Body of pancreas (tissue), 4 donors: ENCODE data around the gene CDK5RAP3. TPM values are rescaled to one million over a fixed set of nuclear protein-coding genes. Genes with fewer than 3 reads are reported as not detected.

Experiments
- ATAC-seq: fragments of 150-250 bp; one replicate; pipeline ENCODE4 v1.9.1; 2016
- DNase-seq, 4 donors: peaks; one replicate each; pipeline ENCODE4 v3.0.0-alpha.2; 2019
- H3K27ac ChIP-seq, 4 donors: fragments of 200-600 bp; sonication (generic); 1 replicate in 3 of 4; 2 replicates in 1 of 4; pipeline versions ENCODE4 v1.5.1 to v1.6.1; 2016 to 2019; ENCODE audit warnings: mild to moderate bottlenecking in 1 of 4, mixed read lengths in 1 of 4, moderate library complexity in 1 of 4
- H3K27me3 ChIP-seq, 2 donors: fragments of 200-600 bp; sonication (generic); one replicate each; pipeline ENCODE4 v1.6.0; 2016; ENCODE audit warnings: mild to moderate bottlenecking in 1 of 2
- H3K36me3 ChIP-seq, 2 donors: fragments of 200-600 bp; sonication (generic); replicated peaks in 1 of 2; 2 replicates each; pipeline ENCODE4 v1.5.1; 2016; ENCODE audit warnings: low read depth in 2 of 2; ENCODE audit not compliant: insufficient read depth in 1 of 2
- H3K4me1 ChIP-seq: fragments of 200-600 bp; sonication (generic); one replicate; pipeline ENCODE4 v1.6.0; 2016
- H3K4me3 ChIP-seq, 2 donors: fragments of 200-600 bp; sonication (generic); 1 replicate in 1 of 2; 2 replicates in 1 of 2; pipeline ENCODE4 v1.5.1; 2016 to 2019
- H3K9me3 ChIP-seq, 3 donors: fragments of 200-600 bp; sonication (generic); 1 replicate in 2 of 3; 2 replicates in 1 of 3; pipeline ENCODE4 v1.5.1; 2016
- POLR2A ChIP-seq, 3 donors: fragments of 450-650 bp; IDR thresholded peaks; one replicate each; pipeline ENCODE4 v1.6.1; 2016; ENCODE audit warnings: antibody characterized with exemption in 3 of 3, mild to moderate bottlenecking in 2 of 3
- WGBS, 2 donors: methylation state at CpG; one replicate each; pipeline ENCODE4 v1.1.5; 2017; 5-methylcytosine and 5-hydroxymethylcytosine counted together
- intact Hi-C: fragments of 100-400 bp; cut with DNase I; formaldehyde crosslinking; loops from one replicate; pipeline ENCODE4 v1.15.1; 2023
- total RNA-seq, 2 donors: library from RNA; depleted of rRNA; stranded (reverse); fragments of >200 nt; gene quantifications; one replicate each; pipeline ENCODE4 v1.1.0, GENCODE V29; 2016
- TF ChIP-seq, protein P1 (sequence below), 7 experiments: fragments of 450-650 bp in 4 of 7; fragments of 200-600 bp in 3 of 7; sonication (generic) in 3 of 7; IDR thresholded peaks; one replicate each; pipeline ENCODE4 v1.5.1; 2016 to 2019; ENCODE audit warnings: antibody characterized with exemption in 7 of 7

CDK5RAP3 gene
- total RNA-seq, 2 donors from 2014 or later, result 209 to 588 TPM

DNA sequence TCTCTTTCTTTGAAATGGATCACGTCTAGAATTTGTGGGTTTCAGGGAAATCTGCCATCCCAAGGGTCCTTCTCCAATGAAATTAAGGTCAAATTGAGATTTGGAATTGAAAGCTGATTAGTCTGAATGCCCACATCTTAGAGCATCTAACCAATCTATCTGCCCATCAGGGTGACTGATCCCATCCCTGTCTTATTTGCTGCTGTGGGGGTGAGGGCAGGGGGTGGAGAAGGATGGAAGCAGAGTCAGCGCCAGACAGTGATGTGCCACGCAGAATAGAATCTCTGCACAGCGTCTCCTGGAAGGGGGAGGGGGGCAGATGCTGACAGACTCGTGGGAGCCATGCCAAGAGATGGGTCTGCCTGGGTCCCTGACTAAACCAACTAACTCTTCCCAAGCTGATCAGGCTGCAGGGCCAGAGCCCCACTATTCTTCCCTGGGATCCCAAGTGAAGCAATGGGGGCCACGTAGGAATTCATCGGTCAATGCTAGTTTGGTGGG is 32.1 kb downstream of the CDK5RAP3 start:
- no peak for TF ChIP-seq POLR2A (IDR thresholded peaks at IDR 0.05)
- TF ChIP-seq, protein P1, sequence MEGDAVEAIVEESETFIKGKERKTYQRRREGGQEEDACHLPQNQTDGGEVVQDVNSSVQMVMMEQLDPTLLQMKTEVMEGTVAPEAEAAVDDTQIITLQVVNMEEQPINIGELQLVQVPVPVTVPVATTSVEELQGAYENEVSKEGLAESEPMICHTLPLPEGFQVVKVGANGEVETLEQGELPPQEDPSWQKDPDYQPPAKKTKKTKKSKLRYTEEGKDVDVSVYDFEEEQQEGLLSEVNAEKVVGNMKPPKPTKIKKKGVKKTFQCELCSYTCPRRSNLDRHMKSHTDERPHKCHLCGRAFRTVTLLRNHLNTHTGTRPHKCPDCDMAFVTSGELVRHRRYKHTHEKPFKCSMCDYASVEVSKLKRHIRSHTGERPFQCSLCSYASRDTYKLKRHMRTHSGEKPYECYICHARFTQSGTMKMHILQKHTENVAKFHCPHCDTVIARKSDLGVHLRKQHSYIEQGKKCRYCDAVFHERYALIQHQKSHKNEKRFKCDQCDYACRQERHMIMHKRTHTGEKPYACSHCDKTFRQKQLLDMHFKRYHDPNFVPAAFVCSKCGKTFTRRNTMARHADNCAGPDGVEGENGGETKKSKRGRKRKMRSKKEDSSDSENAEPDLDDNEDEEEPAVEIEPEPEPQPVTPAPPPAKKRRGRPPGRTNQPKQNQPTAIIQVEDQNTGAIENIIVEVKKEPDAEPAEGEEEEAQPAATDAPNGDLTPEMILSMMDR (IDR thresholded peaks at IDR 0.05), result no peak
- peak overlapping the region in 3 of 4 donors; percentile 10 to 60 (median 42) for H3K27ac ChIP-seq
- ATAC-seq, result no peak
- intact Hi-C loops, result no loop called here
- no peaks in the 10 kb centered on the region for H3K36me3 ChIP-seq
- no peak for DNase-seq
- H3K4me1 ChIP-seq, result peaks cover 5% of the 10 kb centered on the region
- H3K9me3 ChIP-seq, result no peaks in the 10 kb centered on the region
- WGBS, 2 donors, result 63 to 67% methylated on average over 7 of the region's 7 CpGs
- H3K27me3 ChIP-seq, result no peaks in the 10 kb centered on the region
- H3K4me3 ChIP-seq, result no peak overlapping the region

DNA sequence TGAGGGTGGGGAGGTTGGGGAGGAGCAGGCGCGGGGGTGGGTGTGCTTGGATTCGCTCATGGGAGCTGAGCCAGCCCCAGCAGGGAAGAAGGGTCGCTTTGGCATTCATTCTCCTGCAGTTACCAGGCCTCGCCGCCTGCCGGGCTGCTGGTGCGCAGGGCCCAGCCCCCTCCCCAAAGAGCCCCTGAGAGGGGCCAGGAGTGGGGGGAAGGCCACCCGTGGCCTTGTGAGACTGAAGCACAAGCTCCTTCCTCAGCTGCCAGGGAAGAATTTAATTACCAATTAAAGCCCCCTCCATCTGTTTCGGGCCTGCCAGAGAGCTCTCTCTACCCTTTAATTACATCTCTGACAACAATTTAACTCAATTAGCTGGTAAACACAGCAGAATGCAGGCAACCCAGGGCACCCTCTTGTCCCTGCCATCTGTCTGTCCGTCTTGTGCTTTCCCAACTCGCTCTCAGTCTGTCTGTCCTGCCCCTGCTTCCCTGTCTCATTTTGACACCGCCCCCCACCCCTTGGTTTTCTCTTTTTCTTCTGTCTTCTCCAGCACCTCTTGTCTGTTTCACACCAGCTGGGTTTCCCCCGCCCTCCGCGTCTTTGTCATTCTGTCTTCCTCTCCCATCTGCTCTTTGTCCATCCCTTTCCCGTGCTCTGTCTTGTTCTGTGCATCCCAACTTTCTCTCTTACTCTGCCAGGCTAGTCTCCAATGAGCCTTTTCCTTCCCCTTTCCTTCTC is 32.7 kb downstream of the CDK5RAP3 start:
- Histone ChIP-seq H3K36me3 (no peaks in the 10 kb centered on the region), H3K9me3 (no peaks in the 10 kb centered on the region), H3K27me3 (no peaks in the 10 kb centered on the region), H3K4me1 (peaks cover 5% of the 10 kb centered on the region), H3K27ac (peak overlapping the region in 1 of 4 donors; percentile 60), H3K4me3 (no peak overlapping the region)
- ATAC-seq (no peak), DNase-seq (no peak)
- WGBS, 2 donors, result 72 to 80% methylated on average over 16 to 17 of the region's 17 CpGs
- TF ChIP-seq POLR2A (IDR thresholded peaks at IDR 0.05), result no peak
- TF ChIP-seq, protein P1 (IDR thresholded peaks at IDR 0.05), result no peak
- intact Hi-C loops, result no loop called here

DNA sequence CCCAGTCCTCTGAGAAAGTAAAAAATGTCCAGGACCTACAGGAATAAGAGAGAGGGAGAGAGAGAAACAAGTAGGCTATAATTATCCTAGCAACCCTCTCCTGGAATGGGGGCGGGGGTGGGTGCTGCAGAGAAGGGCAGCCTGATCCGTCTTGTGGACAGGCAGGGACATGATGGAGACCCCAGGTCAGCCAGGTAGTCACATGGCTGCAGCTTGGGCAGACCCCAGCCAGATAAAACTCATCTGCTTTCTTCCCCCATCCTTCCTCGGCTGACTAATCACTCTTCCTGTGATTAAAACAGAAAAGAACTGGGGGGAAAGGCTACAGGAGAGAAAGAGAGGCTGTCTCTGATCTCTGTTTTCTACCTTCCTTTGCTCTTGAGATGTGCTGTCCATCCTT is 34.1 kb downstream of the CDK5RAP3 start:
- Histone ChIP-seq H3K4me1 (peaks cover 5% of the 10 kb centered on the region), H3K36me3 (no peaks in the 10 kb centered on the region), H3K27me3 (no peaks in the 10 kb centered on the region), H3K4me3 (no peak overlapping the region), H3K9me3 (no peaks in the 10 kb centered on the region), H3K27ac (no peak overlapping the region)
- 39 to 73% methylated on average over 3 of the region's 3 CpGs for WGBS, 2 donors
- DNase-seq, result no peak
- TF ChIP-seq POLR2A (IDR thresholded peaks at IDR 0.05), result no peak
- TF ChIP-seq, protein P1 (IDR thresholded peaks at IDR 0.05), result no peak
- no peak for ATAC-seq
- intact Hi-C loops, result no loop called here

DNA sequence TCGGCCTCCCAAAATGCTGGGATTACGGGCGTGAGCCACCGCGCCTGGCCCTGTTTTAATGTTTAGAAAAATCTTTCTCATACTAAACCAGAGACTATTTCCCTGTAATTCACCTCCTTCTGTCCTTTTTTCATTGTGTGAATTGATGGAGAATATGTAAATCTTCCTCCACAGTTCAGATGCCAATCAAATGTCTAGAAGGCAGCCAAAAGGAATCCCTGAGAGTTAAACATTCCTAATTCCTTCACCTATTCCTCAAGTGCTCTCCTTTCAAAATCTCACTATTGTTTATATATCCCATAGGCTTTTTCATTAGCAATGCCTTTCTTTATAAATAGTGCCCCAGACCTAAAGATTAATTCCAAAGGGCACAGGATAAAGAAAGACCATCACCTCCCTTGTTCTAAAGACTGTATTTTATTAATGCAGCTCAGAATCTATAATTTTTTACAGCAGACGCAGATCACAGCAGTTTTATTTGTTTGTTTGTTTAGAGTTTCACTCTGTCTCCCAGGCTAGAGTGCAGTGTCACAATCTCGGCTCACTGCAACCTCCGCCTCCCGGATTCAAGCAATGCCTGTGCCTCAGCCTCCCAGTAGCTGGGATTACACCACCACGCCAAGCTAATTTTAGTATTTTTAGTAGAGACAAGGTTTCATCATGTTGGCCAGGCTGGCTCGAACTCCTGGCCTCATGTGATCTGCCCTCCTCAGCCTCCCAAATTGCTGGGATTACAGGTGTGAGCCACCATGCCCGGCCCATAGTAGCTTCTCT is 36.2 kb downstream of the CDK5RAP3 start:
- H3K27ac ChIP-seq, result no peak overlapping the region

More for the DNA sequence above, 36.2 kb downstream of the CDK5RAP3 start:
- Histone ChIP-seq H3K27me3 (no peaks in the 10 kb centered on the region), H3K4me1 (peaks cover 12% of the 10 kb centered on the region), H3K4me3 (no peak overlapping the region), H3K9me3 (no peaks in the 10 kb centered on the region), H3K36me3 (no peaks in the 10 kb centered on the region)
- intact Hi-C loops, result no loop called here
- no peak for ATAC-seq
- WGBS, 2 donors, result 86 to 88% methylated on average over 12 of the region's 12 CpGs
- TF ChIP-seq POLR2A (IDR thresholded peaks at IDR 0.05), result no peak
- TF ChIP-seq, protein P1 (IDR thresholded peaks at IDR 0.05), result no peak
- DNase-seq, result no peak
